H9 (cell line): ENCODE results near the gene RXYLT1. TPM values are rescaled to one million over a fixed set of nuclear protein-coding genes. Genes with fewer than 3 reads are reported as not detected.

Experiments
- DNase-seq: peaks from one replicate; pipeline ENCODE4 v3.0.0-alpha.2; 2017
- H2AFZ ChIP-seq: one replicate; pipeline ENCODE4 v1.6.1; 2013; ENCODE audit warnings: mild to moderate bottlenecking, low read length, control low read depth, moderate library complexity
- H2AK5ac ChIP-seq: 2 replicates; pipeline ENCODE4 v1.6.1; 2013; ENCODE audit warnings: low read length, control low read depth, mixed read lengths; ENCODE audit not compliant: insufficient read length
- H2BK120ac ChIP-seq: one replicate; pipeline ENCODE4 v1.6.1; 2013; ENCODE audit warnings: low read depth, mild to moderate bottlenecking, low read length, control low read depth, inconsistent platforms; ENCODE audit not compliant: poor library complexity, severe bottlenecking
- H2BK12ac ChIP-seq: 2 replicates; pipeline ENCODE4 v1.6.1; 2013; ENCODE audit warnings: low read length, control low read depth, mixed read lengths, low read depth; ENCODE audit not compliant: insufficient read length
- H2BK15ac ChIP-seq: 2 replicates; pipeline ENCODE4 v1.6.1; 2013; ENCODE audit warnings: low read depth, low read length, control low read depth
- H2BK20ac ChIP-seq: one replicate; pipeline ENCODE4 v1.6.1; 2013; ENCODE audit warnings: low read depth, mild to moderate bottlenecking, low read length, control low read depth, inconsistent platforms; ENCODE audit not compliant: poor library complexity, severe bottlenecking
- H2BK5ac ChIP-seq: 2 replicates; pipeline ENCODE4 v1.6.1; 2013; ENCODE audit warnings: low read length, control low read depth, mixed read lengths; ENCODE audit not compliant: insufficient read length
- H3K14ac ChIP-seq: 2 replicates; pipeline ENCODE4 v1.6.1; 2013; ENCODE audit warnings: low read length, control low read depth; ENCODE audit not compliant: insufficient read depth
- H3K18ac ChIP-seq: 2 replicates; pipeline ENCODE4 v1.6.1; 2013; ENCODE audit warnings: low read depth, mild to moderate bottlenecking, mixed read lengths, low read length, control low read depth; ENCODE audit not compliant: insufficient read length
- H3K23ac ChIP-seq: 2 replicates; pipeline ENCODE4 v1.6.1; 2013; ENCODE audit warnings: low read length, control low read depth, mixed read lengths, low read depth; ENCODE audit not compliant: insufficient read length
- H3K23me2 ChIP-seq: 2 replicates; pipeline ENCODE4 v1.6.1; 2013; ENCODE audit warnings: low read depth, mild to moderate bottlenecking, mixed read lengths, low read length, control low read depth; ENCODE audit not compliant: insufficient read length, poor library complexity, severe bottlenecking
- H3K27ac ChIP-seq: 2 replicates; pipeline ENCODE4 v1.5.1; 2013; ENCODE audit warnings: low read length, control low read depth, mixed read lengths, low read depth; ENCODE audit not compliant: insufficient read length
- H3K27me3 ChIP-seq: 2 replicates; pipeline ENCODE4 v1.6.1; 2013; ENCODE audit warnings: low read length, control low read depth, inconsistent platforms; ENCODE audit not compliant: insufficient read depth
- H3K4ac ChIP-seq: 2 replicates; pipeline ENCODE4 v1.6.1; 2013; ENCODE audit warnings: low read depth, mild to moderate bottlenecking, control low read depth, inconsistent platforms, low read length, moderate library complexity
- H3K4me1 ChIP-seq: 2 replicates; pipeline ENCODE4 v1.6.1; 2013; ENCODE audit warnings: low read length, control low read depth, inconsistent platforms; ENCODE audit not compliant: insufficient read depth
- H3K4me2 ChIP-seq: 2 replicates; pipeline ENCODE4 v1.6.1; 2013; ENCODE audit warnings: low read length, control low read depth, mixed read lengths; ENCODE audit not compliant: insufficient read length, insufficient read depth
- H3K56ac ChIP-seq: 2 replicates; pipeline ENCODE4 v1.6.1; 2013; ENCODE audit warnings: low read depth, mild to moderate bottlenecking, mixed read lengths, low read length, control low read depth; ENCODE audit not compliant: insufficient read length
- H3K79me1 ChIP-seq: 2 replicates; pipeline ENCODE4 v1.6.1; 2013; ENCODE audit warnings: low read depth, mild to moderate bottlenecking, moderate library complexity, low read length, control low read depth, inconsistent platforms; ENCODE audit not compliant: insufficient read depth, poor library complexity, severe bottlenecking
- H3K79me2 ChIP-seq: 2 replicates; pipeline ENCODE4 v1.6.1; 2013; ENCODE audit warnings: low read length, control low read depth, inconsistent platforms; ENCODE audit not compliant: insufficient read depth
- H3K9ac ChIP-seq: 2 replicates; pipeline ENCODE4 v1.6.1; 2013; ENCODE audit warnings: low read length, control low read depth, mixed read lengths; ENCODE audit not compliant: insufficient read length; ENCODE audit errors: extremely low read depth
- H3K9me3 ChIP-seq: one replicate; pipeline ENCODE4 v1.6.1; 2013; ENCODE audit warnings: low read depth, low read length, inconsistent platforms; ENCODE audit not compliant: control insufficient read depth
- H3T11ph ChIP-seq: one replicate; pipeline ENCODE4 v1.6.1; 2013; ENCODE audit warnings: mild to moderate bottlenecking, low read length, control low read depth, inconsistent platforms
- H4K20me1 ChIP-seq: one replicate; pipeline ENCODE4 v1.6.1; 2013; ENCODE audit not compliant: control insufficient read depth, insufficient read length, insufficient read depth
- H4K5ac ChIP-seq: 2 replicates; pipeline ENCODE4 v1.6.1; 2013; ENCODE audit warnings: low read depth, mild to moderate bottlenecking, mixed read lengths, low read length, control low read depth; ENCODE audit not compliant: insufficient read length
- H4K8ac ChIP-seq: replicated peaks from 2 replicates; pipeline ENCODE4 v1.6.1; 2013; ENCODE audit warnings: low read length, control low read depth, mixed read lengths, low read depth; ENCODE audit not compliant: insufficient read length
- H4K91ac ChIP-seq: 2 replicates; pipeline ENCODE4 v1.6.1; 2013; ENCODE audit warnings: low read depth, mild to moderate bottlenecking, moderate library complexity, mixed read lengths, low read length, control low read depth; ENCODE audit not compliant: insufficient read length
- H3K27ac Mint-ChIP-seq, 3 experiments: 2 replicates in 2 of 3; 3 replicates in 1 of 3; pipeline ENCODE4 v1.8.0; 2020 to 2021; ENCODE audit warnings: mixed read lengths in 3 of 3, mild to moderate bottlenecking in 1 of 3, moderate library complexity in 1 of 3
- H3K27me3 Mint-ChIP-seq: 2 replicates; pipeline ENCODE4 v1.8.0; 2021; ENCODE audit warnings: low read depth, mild to moderate bottlenecking, moderate library complexity, mixed read lengths
- H3K36me3 Mint-ChIP-seq, 3 experiments: 2 replicates in 2 of 3; 3 replicates in 1 of 3; pipeline ENCODE4 v1.8.0; 2020 to 2021; ENCODE audit warnings: low read depth in 3 of 3, mixed read lengths in 3 of 3; ENCODE audit not compliant: insufficient read depth in 1 of 3
- H3K4me1 Mint-ChIP-seq, 2 experiments: 2 replicates each; pipeline ENCODE4 v1.8.0; 2020; ENCODE audit warnings: mixed read lengths in 2 of 2
- H3K4me3 Mint-ChIP-seq, 2 experiments: 2 replicates in 1 of 2; 3 replicates in 1 of 2; pipeline ENCODE4 v1.8.0; 2020 to 2021; ENCODE audit warnings: mild to moderate bottlenecking in 2 of 2, mixed read lengths in 2 of 2, moderate library complexity in 1 of 2
- H3K9me3 Mint-ChIP-seq, 2 experiments: 2 replicates in 1 of 2; 3 replicates in 1 of 2; pipeline ENCODE4 v1.8.0; 2020; ENCODE audit warnings: mild to moderate bottlenecking in 2 of 2, mixed read lengths in 2 of 2, moderate library complexity in 1 of 2
- CTCF ChIP-seq: fragments of 200-600 bp; sonication (generic); conservative IDR thresholded peaks from 3 replicates; pipeline ENCODE4 v1.8.0; 2021; ENCODE audit warnings: antibody characterized with exemption, mild to moderate bottlenecking
- WGBS: extraction: QIAGEN DNeasy Blood & Tissue Kit; methylation state at CpG from one replicate; pipeline ENCODE4 v1.1.7; 2013; ENCODE audit warnings: missing lambda C conversion rate, low lambda C conversion rate, mixed read lengths; ENCODE audit not compliant: insufficient read length; ENCODE audit errors: extremely low coverage; 5-methylcytosine and 5-hydroxymethylcytosine counted together
- total RNA-seq: library from RNA; stranded (reverse); gene quantifications from 2 replicates; pipeline ENCODE4 v1.2.1, GENCODE V29; 2021

RXYLT1 gene
- total RNA-seq, 1 experiment from 2014 or later: 10.1 TPM

- no peak overlapping the region for H3K56ac ChIP-seq
- no peak overlapping the region for H3K27ac Mint-ChIP-seq
Measured at GRCh38 chr12:63804746-63805145, 25.0 kb downstream of the RXYLT1 start.

More at GRCh38 chr12:63804746-63805145, 25.0 kb downstream of the RXYLT1 start:
- Histone ChIP-seq H2AFZ (no peak overlapping the region), H3K23me2 (no peaks in the 10 kb centered on the region), H2BK15ac (no peak overlapping the region), H3K23ac (no peak overlapping the region), H3T11ph (no peak overlapping the region), H3K18ac (no peak overlapping the region), H2BK12ac (no peak overlapping the region), H3K4me2 (no peak overlapping the region), H4K20me1 (no peaks in the 10 kb centered on the region), H3K9ac (no peak overlapping the region), H3K9me3 (no peaks in the 10 kb centered on the region), H3K27me3 (no peaks in the 10 kb centered on the region), H4K5ac (no peak overlapping the region), H3K79me1 (no peaks in the 10 kb centered on the region), H3K4ac (no peak overlapping the region), H4K91ac (no peak overlapping the region), H2AK5ac (no peak overlapping the region), H3K27ac (no peak overlapping the region), H4K8ac (no peak overlapping the region), H2BK20ac (no peak overlapping the region), H2BK120ac (no peak overlapping the region), H3K4me1 (no peaks in the 10 kb centered on the region), H2BK5ac (no peak overlapping the region), H3K14ac (no peak overlapping the region), H3K79me2 (no peaks in the 10 kb centered on the region)
- WGBS: no CpG with 5 or more reads among the region's 2 CpGs
- Mint-ChIP-seq H3K27me3 (no peaks in the 10 kb centered on the region), H3K4me1 (no peaks in the 10 kb centered on the region), H3K36me3 (peaks cover 0 to 4% (median 3%) of the 10 kb centered on the region in 3 experiments; a peak in 1 of 7 replicates), H3K4me3 (no peak overlapping the region), H3K9me3 (no peaks in the 10 kb centered on the region)
- no peak for DNase-seq
- no peak for TF ChIP-seq CTCF
